ENCODE measurements around the gene CTNND1. TPM values are rescaled to one million over a fixed set of nuclear protein-coding genes. Genes with fewer than 3 reads are reported as not detected.

Gene CTNND1
- total and polyA plus RNA-seq, 10 of the 15 experiments (the other 5 are each of a cell fraction or from before 2014, with no cell fraction given) = 4.7 to 70.0 (median 30.0) TPM

- in situ Hi-C loops (cut with MboI) = no loop called here
- peak within 1 kb of the TSS; percentile 80 for H3K4me2 ChIP-seq (ENCODE audit: control insufficient read depth, insufficient read depth)
- H3K9me3 ChIP-seq (replicated peaks; ENCODE audit: control insufficient read depth, insufficient read depth, low read length) = no peaks in the 10 kb centered on the region
- BruUV-seq (replicated peaks) = no TSS peak
- H4K20me1 ChIP-seq (ENCODE audit: control insufficient read depth, insufficient read depth) = no peaks in the 10 kb centered on the region
- H3K4me3 ChIP-seq = peak within 1 kb of the TSS; percentile 95
- peak; percentile 95 for DNase-seq (ENCODE audit: low read depth, low spot score)
- RAD21 ChIA-PET (ENCODE audit: unreplicated experiment) = interaction anchor here (0.6 to 2.4 kb wide), 10 partner anchors 16 to 174 kb away, joined by 3 to 24 read pairs (median 4); partner anchors contain the start of genes CTNND1, MED19 and UBE2L6
- H3K27ac ChIP-seq (ENCODE audit: control insufficient read depth, insufficient read depth) = peak within 1 kb of the TSS; percentile 96
- no peaks in the 10 kb centered on the region for H3K27me3 ChIP-seq (replicated peaks in 1 of 2; ENCODE audit: control insufficient read depth in 2 of 2, insufficient read depth in 2 of 2, low read length in 1 of 2)
- under 1% methylated on average over 75 of the region's 75 CpGs for WGBS (ENCODE audit: insufficient coverage, insufficient replicate concordance, low lambda C conversion rate, missing lambda C conversion rate)
- SMC1A ChIA-PET (ENCODE audit: uncharacterized antibody, unreplicated experiment) = interaction anchor here (0.7 to 8.3 kb wide), 12 partner anchors 10 to 100 kb away, joined by 3 to 83 read pairs (median 6); partner anchors contain the start of genes BTBD18 and CTNND1
- H3K79me2 ChIP-seq (ENCODE audit: control insufficient read depth, insufficient read depth, low read length) = peaks cover 21% of the 10 kb centered on the region
- FAIRE-seq = peak; percentile 91
- peak within 1 kb of the TSS; percentile 98 for H3K9ac ChIP-seq (ENCODE audit: control insufficient read depth, insufficient read depth, low read length)
- peak within 1 kb of the TSS; percentile 29 for H2AFZ ChIP-seq (ENCODE audit: control insufficient read depth, low read depth, low read length)
- peak; percentile 95 for ATAC-seq
- CTCF ChIA-PET = interaction anchor here (0.6 to 12.2 kb wide), 13 partner anchors 8 to 782 kb away, joined by 3 to 227 read pairs (median 3); partner anchors contain the start of gene BTBD18
- POLR2A ChIA-PET = interaction anchor here (0.6 to 6.4 kb wide), 16 partner anchors 9 to 263 kb away, joined by 3 to 63 read pairs (median 5); partner anchors contain the start of genes CTNND1, MED19, TMX2 and ZDHHC5
- H3K4me1 ChIP-seq (ENCODE audit: control insufficient read depth, insufficient read depth, low read length) = no peaks in the 10 kb centered on the region
- H3K36me3 ChIP-seq (ENCODE audit: control insufficient read depth in 2 of 2, insufficient read depth in 2 of 2, low read length in 1 of 2) = peaks cover 20 to 27% of the 10 kb centered on the region in 2 experiments
- intact Hi-C loops (cut with micrococcal nuclease; ENCODE audit: unreplicated experiment) = loop anchor here (1.0 to 2.0 kb wide), 3 partner anchors 19 to 74 kb away; partner anchors contain the start of genes CTNND1, MED19 and TMX2
- peak; percentile 95; the same call in 1 of the 2 replicates for TF ChIP-seq HDGF (IDR thresholded peaks at IDR 0.05)
- peak; percentile 76 for TF ChIP-seq USF2 (IDR thresholded peaks at IDR 0.05; ENCODE audit: borderline replicate concordance, low read depth, low read length)
- no peak for TF ChIP-seq NFYB (IDR thresholded peaks at IDR 0.05; ENCODE audit: insufficient read depth, low read depth, low read length)
- TF ChIP-seq IRF4 (IDR thresholded peaks at IDR 0.05; ENCODE audit: low read depth, low read length) = peak; percentile 94
- peak; percentile 99 for TF ChIP-seq WRNIP1 (IDR thresholded peaks at IDR 0.05; ENCODE audit: borderline replicate concordance, low read depth, low read length)
- TF ChIP-seq ZBTB4 (CRISPR knock-in tag; IDR thresholded peaks at IDR 0.05) = no peak
- peak; percentile 85 for TF ChIP-seq RUNX3 (IDR thresholded peaks at IDR 0.05; ENCODE audit: low read length)
- peak; percentile 92 for TF ChIP-seq IKZF2 (IDR thresholded peaks at IDR 0.05)
- TF ChIP-seq ELK1 (IDR thresholded peaks at IDR 0.05; ENCODE audit: low read depth, low read length) = peak; percentile 71; the same call in 1 of the 2 replicates
- TF ChIP-seq E2F4 (IDR thresholded peaks at IDR 0.05; ENCODE audit: low read depth, low read length) = peak; percentile 76; the same call in 1 of the 2 replicates
- TF ChIP-seq IKZF1 (conservative IDR thresholded peaks at IDR 0.05) = peak; percentile 96
- peak; percentile 45 for TF ChIP-seq CBFB (IDR thresholded peaks at IDR 0.05; ENCODE audit: low read depth)
- peak in 1 of 2 experiments; percentile 51; a peak in 1 of 4 replicates for TF ChIP-seq EP300 (IDR thresholded peaks at IDR 0.05; ENCODE audit: borderline replicate concordance in 1 of 2, control insufficient read depth in 1 of 2, low read depth in 2 of 2, low read length in 2 of 2)
- peak; percentile 95 for TF ChIP-seq POLR2AphosphoS5 (IDR thresholded peaks at IDR 0.05; ENCODE audit: low read length)
Observed at GRCh38 chr11:57741132-57742086, 20.2 kb upstream of the CTNND1 start, which contains the start of gene SELENOH. TSS of gene SELENOH (plus strand) at chr11:57741491. CDS start at chr11:57741596, 105 bp downstream.

Data from GM12878 (cell line).